ENCODE data around the gene COX5B.

GRCh38 chr2:97661927-97662326, 16.1 kb downstream of the COX5B start:
- TF ChIP-seq, protein P1, sequence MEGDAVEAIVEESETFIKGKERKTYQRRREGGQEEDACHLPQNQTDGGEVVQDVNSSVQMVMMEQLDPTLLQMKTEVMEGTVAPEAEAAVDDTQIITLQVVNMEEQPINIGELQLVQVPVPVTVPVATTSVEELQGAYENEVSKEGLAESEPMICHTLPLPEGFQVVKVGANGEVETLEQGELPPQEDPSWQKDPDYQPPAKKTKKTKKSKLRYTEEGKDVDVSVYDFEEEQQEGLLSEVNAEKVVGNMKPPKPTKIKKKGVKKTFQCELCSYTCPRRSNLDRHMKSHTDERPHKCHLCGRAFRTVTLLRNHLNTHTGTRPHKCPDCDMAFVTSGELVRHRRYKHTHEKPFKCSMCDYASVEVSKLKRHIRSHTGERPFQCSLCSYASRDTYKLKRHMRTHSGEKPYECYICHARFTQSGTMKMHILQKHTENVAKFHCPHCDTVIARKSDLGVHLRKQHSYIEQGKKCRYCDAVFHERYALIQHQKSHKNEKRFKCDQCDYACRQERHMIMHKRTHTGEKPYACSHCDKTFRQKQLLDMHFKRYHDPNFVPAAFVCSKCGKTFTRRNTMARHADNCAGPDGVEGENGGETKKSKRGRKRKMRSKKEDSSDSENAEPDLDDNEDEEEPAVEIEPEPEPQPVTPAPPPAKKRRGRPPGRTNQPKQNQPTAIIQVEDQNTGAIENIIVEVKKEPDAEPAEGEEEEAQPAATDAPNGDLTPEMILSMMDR (tag by site-specific recombination; IDR thresholded peaks at IDR 0.05): no peak
- no peak for TF ChIP-seq ZBTB48 (tag by site-specific recombination; IDR thresholded peaks at IDR 0.05)
- no peak for TF ChIP-seq ZNF202 (tag by site-specific recombination; IDR thresholded peaks at IDR 0.05; ENCODE audit: borderline replicate concordance)
- TF ChIP-seq ZNF416 (tag by site-specific recombination; IDR thresholded peaks at IDR 0.05): no peak
- no peak for TF ChIP-seq ZNF174 (tag by site-specific recombination; IDR thresholded peaks at IDR 0.05)
- TF ChIP-seq ZNF24 (tag by site-specific recombination; IDR thresholded peaks at IDR 0.05): no peak
- no peak for TF ChIP-seq ZBTB7A (tag by site-specific recombination; IDR thresholded peaks at IDR 0.05; ENCODE audit: low read depth)
- TF ChIP-seq BCL11A (tag by site-specific recombination; IDR thresholded peaks at IDR 0.05; ENCODE audit: low read depth): no peak
- TF ChIP-seq HIC1 (tag by site-specific recombination; IDR thresholded peaks at IDR 0.05): no peak
- no peak for TF ChIP-seq ZNF701 (tag by site-specific recombination; IDR thresholded peaks at IDR 0.05)
